GM21390 (cell line): ENCODE results near the gene IGSF10.
"Not testable (repeated sequence)": the region's sequence is repeated elsewhere in the genome, so short reads cannot be mapped to it uniquely, and the experiment has no call there.

Source experiments
- ATAC-seq: cut with Tn5 transposase; IDR thresholded peaks from one replicate; pipeline ENCODE4 v1.9.1; 2021; ENCODE audit not compliant: unreplicated experiment

The IGSF10 gene, protein sequence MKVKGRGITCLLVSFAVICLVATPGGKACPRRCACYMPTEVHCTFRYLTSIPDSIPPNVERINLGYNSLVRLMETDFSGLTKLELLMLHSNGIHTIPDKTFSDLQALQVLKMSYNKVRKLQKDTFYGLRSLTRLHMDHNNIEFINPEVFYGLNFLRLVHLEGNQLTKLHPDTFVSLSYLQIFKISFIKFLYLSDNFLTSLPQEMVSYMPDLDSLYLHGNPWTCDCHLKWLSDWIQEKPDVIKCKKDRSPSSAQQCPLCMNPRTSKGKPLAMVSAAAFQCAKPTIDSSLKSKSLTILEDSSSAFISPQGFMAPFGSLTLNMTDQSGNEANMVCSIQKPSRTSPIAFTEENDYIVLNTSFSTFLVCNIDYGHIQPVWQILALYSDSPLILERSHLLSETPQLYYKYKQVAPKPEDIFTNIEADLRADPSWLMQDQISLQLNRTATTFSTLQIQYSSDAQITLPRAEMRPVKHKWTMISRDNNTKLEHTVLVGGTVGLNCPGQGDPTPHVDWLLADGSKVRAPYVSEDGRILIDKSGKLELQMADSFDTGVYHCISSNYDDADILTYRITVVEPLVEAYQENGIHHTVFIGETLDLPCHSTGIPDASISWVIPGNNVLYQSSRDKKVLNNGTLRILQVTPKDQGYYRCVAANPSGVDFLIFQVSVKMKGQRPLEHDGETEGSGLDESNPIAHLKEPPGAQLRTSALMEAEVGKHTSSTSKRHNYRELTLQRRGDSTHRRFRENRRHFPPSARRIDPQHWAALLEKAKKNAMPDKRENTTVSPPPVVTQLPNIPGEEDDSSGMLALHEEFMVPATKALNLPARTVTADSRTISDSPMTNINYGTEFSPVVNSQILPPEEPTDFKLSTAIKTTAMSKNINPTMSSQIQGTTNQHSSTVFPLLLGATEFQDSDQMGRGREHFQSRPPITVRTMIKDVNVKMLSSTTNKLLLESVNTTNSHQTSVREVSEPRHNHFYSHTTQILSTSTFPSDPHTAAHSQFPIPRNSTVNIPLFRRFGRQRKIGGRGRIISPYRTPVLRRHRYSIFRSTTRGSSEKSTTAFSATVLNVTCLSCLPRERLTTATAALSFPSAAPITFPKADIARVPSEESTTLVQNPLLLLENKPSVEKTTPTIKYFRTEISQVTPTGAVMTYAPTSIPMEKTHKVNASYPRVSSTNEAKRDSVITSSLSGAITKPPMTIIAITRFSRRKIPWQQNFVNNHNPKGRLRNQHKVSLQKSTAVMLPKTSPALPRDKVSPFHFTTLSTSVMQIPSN (N-terminal part only)

DNA sequence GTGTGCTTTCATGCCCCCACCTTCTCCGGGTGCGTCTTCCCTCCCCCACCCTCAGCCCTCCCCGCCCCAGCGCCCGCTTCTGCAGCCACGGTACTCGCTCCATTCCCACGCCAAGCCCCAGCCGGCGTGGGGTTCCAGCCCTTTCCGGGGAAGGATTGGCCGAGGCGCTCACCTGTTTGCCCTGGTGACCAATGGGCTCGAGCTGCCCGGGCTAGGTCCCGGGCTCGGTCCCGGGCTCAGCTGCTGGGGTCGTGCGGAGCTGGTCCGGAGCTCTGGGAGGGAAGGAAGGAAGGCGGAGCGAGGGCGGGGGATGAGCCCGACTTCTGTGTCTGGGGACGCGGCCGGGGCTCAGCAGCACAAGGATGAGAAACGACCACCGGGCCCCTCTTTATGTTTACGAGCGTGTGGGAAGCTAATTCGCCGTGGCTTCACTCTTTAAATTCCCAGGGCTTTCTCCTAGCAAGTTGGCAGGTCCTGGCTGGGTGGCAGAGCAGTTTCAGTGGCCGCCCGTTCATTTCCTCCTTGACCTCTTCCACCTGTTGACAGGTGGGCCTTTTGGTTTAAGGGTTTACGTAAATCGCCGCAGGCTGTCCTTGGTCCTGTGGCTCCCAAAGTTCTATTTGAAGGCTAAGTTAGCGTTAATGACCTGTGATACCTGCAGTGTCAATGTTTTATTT is at the start of gene IGSF10:
IGSF10 (minus strand) TSS at position 288 of the 677 bp plus-strand sequence. CDS start 2,352 bp downstream, outside the sequence.
- ATAC-seq, result no peak

DNA sequence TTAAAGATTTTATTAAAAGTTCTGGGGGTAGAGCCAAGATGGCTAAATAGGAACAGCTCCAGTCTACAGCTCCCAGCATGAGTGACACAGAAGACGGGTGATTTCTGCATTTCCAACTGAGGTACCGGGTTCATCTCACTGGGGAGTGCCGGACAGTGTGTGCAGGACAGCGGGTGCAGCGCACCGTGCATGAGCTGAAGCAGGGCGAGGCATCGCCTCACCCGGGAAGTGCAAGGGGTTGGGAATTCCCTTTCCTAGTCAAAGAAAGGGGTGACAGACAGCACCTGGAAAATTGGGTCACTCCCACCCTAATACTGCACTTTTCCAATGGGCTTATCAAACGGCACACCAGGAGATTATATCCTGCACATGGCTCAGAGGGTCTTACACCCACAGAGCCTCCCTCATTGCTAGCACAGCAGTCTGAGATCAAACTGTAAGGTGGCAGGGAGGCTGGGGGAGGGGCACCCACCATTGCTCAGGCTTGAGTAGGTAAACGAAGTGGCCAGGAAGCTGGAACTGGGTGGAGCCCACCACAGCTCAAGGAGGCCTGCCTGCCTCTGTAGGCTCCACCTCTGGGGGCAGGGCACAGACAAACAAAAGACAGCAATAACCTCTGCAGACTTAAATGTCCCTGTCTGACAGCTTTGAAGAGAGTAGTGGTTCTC is 48.7 kb upstream of the IGSF10 start:
- not testable (repeated sequence) for ATAC-seq

DNA sequence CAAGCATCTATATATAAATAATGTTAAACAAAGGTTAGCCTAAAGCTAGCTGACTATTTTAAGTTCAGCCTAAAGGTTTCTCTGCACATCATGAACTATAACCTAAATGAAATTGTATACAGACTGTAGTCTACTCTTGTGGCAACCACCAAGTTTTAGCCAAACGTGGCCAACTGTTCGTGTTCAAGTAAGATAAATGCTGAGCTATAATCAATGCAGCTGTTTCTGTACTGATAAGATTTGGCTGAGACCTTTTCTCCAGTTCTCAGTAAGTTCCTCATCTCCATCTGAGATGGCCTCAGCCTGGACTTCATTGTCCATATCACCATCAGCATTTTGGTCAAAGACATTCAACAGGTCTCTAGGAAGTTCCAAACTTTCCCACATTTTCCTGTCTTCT is 43.7 kb upstream of the IGSF10 start:
- ATAC-seq, result no peak

DNA sequence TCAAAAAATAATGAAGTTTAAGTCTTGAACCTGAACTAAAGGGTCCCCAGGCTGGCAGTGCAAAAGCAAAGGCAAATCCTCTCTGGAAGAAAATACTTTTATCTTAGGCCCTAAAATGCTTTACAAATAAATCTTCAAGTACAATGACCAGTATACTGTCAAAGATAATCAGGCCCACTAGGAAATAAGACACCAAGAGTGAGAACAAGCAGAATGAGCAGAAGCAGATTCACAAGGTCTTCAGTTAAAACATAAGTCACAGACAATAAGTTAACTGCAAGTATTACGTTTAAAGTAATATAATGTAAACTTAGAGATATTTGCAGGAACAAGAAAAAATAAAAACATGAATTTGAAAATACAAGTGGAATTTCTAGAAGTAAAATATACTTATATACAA is 42.2 kb upstream of the IGSF10 start:
- ATAC-seq, result no peak

DNA sequence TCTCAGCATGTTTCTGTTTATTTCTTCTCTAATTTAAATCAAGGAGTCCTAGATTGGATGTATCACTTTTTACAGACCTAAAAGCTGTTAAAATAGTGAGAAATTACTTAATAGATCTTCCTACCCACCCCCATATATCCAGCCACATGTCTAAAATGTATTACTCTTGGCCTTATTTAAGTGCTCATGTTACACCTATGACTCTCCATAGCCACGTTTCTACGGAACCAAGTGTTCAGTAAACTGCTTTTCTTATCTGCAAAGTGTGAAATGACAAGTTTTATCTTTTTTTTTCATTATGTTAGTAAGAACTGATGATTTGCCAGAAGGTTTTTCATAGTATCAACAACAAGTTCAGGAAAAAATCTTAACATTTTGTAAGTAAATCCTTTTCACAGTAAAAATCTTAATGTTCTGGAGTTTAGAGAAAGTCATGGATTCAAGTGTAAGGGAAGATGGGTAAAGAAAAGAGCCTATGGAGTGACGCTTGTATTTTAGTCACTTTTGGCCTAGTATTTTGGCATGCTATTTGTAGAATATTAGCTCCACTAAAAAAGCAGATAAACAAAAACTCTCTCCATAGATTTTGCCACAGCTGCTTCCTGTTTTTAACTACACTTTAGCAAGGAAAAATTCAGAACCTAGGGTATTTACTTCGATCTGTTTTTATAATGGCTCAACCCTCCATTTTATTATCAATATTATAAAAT is 41.2 kb upstream of the IGSF10 start:
- ATAC-seq, result no peak

DNA sequence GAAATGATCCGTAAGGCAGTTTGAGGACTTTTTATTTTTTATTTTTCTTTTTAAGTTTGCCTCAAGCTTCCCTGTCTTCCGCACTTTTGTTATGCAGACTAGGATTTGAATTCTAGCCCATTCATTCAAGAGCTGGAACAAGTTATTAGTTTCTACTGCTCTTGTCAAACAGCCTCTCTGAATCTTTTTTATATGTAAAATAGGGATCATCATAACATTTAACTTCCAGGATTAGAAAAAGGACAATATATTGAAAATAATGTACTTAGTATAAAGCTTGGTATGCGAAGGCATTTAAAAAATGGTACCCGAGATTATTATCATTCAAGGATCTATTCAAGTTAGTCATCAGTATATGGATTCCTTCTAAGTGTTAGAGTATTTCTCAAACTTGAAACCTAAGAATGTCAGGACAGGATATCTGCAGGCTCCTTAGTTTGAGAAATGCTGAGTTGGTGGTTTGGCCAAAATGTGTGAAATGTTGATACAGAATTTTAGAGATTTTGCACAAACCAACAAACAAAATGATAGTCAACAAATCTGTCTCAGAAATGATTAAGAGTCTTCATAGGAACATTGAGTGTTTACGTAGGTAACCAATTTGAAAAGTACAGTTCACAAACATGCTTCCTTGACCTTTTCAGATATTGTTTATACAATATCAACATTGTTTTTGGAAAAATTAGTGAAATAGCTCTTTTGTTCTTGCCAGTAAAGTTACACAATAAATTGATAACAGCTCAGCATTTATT is 40.5 kb upstream of the IGSF10 start:
- ATAC-seq, result no peak

GRCh38 chr3:151499168-151499567 is 38.3 kb upstream of the IGSF10 start:
- no peak for ATAC-seq

DNA sequence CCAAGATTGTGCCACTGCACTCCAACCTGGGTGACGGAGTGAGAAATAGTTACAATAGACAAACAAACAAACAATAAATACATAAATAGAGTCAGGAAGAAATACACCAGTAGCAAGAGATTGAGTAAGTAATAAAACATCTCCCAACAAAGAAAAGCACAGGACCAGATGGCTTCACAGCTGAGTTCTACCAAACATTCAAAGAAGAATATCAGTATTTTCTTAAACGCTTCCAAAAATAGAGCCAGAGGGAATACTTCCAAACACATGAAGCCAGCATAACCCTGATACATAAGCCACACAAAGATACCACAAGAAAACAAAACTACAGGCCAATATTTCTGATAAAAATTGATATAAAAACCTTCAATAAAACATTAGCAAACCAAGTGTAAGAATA is 30.7 kb upstream of the IGSF10 start:
- ATAC-seq, result no peak

GRCh38 chr3:151487833-151488232 is 27.0 kb upstream of the IGSF10 start:
- ATAC-seq, result not testable (repeated sequence)

- no peak for ATAC-seq
These were observed 23.2 kb upstream of the IGSF10 start for GRCh38 chr3:151483961-151484520.

- ATAC-seq, result no peak
These were observed 22.6 kb upstream of the IGSF10 start for GRCh38 chr3:151483488-151483887.

DNA sequence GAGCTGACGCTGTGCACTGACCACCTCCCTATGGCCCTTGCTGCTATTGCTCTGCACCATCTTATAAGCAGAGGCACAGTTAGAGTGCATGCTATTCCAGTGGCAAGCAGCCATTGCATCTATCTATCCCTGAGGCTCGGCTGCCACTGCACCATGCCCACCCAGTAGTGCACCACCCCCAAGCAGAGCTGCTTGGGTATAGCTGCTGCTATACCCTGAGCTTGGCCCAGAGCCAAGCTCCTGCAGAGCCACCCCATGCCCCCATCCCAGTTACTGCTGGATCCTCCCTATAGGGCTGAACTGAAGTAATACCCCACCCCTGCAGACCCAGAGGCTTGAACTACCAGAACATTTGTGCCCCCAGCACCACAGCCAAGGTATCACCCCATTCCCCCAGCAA is 19.6 kb upstream of the IGSF10 start:
- no peak for ATAC-seq

- ATAC-seq, result no peak
These were observed 18.6 kb upstream of the IGSF10 start for GRCh38 chr3:151479452-151479851.

DNA sequence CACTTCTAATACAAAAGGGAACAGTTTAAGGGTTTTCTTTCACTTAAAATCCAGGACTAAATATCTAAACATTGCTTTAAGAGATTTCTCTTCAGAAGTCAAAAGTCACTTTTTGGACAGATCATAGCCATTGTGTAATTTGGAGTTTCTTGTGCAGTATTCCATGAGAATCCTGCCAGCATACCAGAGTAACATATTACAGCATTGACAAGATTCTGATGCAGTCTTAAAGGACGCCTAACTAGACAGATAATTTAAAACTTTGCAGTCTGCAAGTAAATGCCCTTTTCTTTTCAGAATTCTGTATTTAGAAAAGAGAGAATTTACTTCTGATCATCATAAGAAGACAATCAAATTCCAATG is 17.5 kb upstream of the IGSF10 start:
- ATAC-seq, result no peak

DNA sequence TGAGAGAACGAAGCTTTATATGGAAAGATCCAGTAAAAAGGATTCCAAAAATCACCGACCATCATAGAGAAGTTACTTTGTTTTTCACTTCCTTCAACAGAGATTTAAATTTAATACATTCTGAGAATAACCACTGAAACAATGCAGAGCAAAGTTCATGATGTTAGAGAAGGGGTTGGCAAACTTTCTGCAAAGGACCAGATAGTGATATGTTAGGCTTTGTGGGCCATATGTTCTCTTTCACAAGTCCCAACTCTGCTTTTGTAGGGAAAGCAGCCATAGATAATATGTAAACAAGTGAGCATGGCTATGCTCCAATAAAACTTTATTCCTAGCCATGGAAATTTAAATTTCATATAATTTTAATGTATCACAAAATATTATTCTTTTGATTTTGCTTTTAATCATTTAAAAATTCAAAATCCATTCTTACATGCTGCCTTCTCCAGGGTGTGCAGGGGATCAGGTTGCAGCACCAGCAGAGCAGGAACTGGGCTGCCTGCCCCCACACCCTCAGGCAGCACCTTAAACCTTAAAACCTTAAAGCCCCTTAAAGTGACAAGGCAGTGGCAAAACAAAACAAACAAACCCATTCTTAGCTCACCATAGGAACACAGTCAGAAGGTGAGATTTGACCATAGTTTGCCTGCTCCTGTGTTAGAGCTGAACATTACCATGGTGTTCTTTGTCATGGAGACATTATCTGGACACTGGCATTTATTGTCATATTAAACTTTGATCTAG is 16.9 kb upstream of the IGSF10 start:
- ATAC-seq, result no peak

DNA sequence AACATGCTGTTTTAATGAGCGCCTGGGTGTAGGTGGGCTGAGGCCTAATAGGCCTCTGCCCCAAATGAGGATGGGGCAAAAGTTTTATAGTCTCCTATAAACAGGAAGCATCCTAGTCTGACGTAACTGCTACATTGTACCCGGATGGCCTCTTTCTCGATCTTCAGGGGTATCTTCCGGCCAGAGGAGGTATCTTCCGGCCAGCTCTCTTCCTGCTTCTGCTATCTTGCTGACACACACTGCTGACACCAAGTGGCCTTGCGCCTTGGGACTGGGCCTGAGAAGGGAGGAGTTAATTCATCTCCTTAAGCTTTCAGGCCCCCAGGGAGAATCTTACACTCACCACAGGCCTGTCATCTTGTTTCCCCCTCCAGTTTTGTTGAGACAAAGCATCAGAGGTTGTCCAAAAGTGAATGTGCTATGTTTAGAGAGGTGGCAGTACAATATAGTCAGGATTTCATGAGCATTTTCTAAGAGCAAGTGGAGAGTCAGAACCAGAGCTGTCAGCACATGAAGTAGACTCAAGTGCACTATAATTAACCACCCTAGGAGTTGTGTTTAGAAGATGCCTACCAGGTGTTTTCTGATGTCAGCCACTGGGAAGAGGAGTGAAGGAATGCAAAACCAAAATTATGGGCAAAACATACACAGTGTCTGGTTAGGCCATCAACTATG is 15.6 kb upstream of the IGSF10 start:
- ATAC-seq, result no peak

DNA sequence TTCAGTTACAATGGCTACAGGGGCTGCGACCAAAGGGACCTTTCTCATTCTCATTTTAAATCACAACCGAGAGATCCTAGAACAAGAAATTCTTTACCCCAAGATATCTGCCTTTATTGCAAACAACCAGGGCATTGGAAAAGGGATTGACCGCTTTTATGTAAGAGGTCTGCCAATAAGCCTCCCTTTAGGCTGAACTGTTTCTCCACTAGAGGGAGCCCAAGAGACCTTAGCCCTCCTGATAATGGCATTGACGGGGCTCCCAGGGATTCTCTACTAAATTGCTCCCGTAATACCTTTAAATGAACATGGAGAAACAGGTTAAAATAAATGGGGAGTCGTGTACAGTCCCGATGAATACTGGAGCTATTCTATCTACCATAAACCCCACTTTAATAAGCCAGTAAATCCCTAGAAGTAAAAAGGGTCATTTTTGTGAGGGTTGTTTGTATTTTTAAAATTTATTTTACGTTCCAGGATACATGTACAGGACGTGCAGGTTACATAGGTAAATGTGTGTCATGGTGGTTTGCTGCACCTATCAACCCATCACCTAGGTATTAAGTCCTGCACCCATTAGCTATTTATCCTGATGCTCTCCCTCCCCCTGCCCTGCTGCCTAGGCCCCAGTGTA is 7.5 kb upstream of the IGSF10 start:
- ATAC-seq, result peak; percentile 86
